SU-DHL-6 (cell line): ENCODE measurements around the gene LYPD3.

Experiments
- H2AFZ ChIP-seq: fragments of 200-600 bp; sonication (generic); 2 replicates; pipeline ENCODE4 v1.6.1; 2014; ENCODE audit warnings: low read depth, mild to moderate bottlenecking, moderate library complexity, mixed read lengths, antibody characterized with exemption, low read length; ENCODE audit not compliant: severe bottlenecking
- H3F3A ChIP-seq: fragments of 200-600 bp; shearing (Covaris generic); 2 replicates; pipeline ENCODE4 v1.6.0; 2016; ENCODE audit warnings: antibody characterized with exemption, mild to moderate bottlenecking; ENCODE audit not compliant: insufficient read depth
- H3K27ac ChIP-seq: fragments of 200-600 bp; sonication (generic); 2 replicates; pipeline ENCODE4 v1.5.1; 2016; ENCODE audit warnings: low read depth, mild to moderate bottlenecking, low read length, moderate library complexity, mixed read lengths
- H3K27me3 ChIP-seq: fragments of 200-600 bp; sonication (generic), shearing (Covaris generic); 2 replicates; pipeline ENCODE4 v1.6.0; 2014; ENCODE audit warnings: mild to moderate bottlenecking, low read length
- H3K36me3 ChIP-seq: fragments of 200-600 bp; sonication (generic); 2 replicates; pipeline ENCODE4 v1.6.1; 2014; ENCODE audit warnings: mild to moderate bottlenecking, low read length, mixed read lengths
- H3K4me2 ChIP-seq: fragments of 300-600, 200-600 bp; shearing (Covaris generic), sonication (generic); 2 replicates; pipeline ENCODE4 v1.6.0; 2014; ENCODE audit warnings: low read length, low read depth, mild to moderate bottlenecking; ENCODE audit not compliant: poor library complexity, severe bottlenecking
- H3K4me3 ChIP-seq: fragments of 200-600 bp; sonication (generic); 2 replicates; pipeline ENCODE4 v1.5.1; 2014; ENCODE audit warnings: antibody characterized with exemption, low read length, mild to moderate bottlenecking, mixed read lengths; ENCODE audit not compliant: insufficient read depth, poor library complexity, severe bottlenecking
- H3K79me2 ChIP-seq: fragments of 200-600 bp; sonication (generic); 2 replicates; pipeline ENCODE4 v1.6.1; 2014; ENCODE audit warnings: mild to moderate bottlenecking, low read length, moderate library complexity; ENCODE audit not compliant: insufficient read depth
- H3K9ac ChIP-seq: fragments of 200-600 bp; sonication (generic); 2 replicates; pipeline ENCODE4 v1.7.0; 2014; ENCODE audit warnings: mild to moderate bottlenecking, low read length
- H3K9me2 ChIP-seq: fragments of 200-600 bp; sonication (generic); replicated peaks from 2 replicates; pipeline ENCODE4 v1.6.1; 2014; ENCODE audit warnings: low read length; ENCODE audit not compliant: insufficient read depth
- H3K9me3 ChIP-seq: fragments of 200-600 bp; sonication (generic); 2 replicates; pipeline ENCODE4 v1.6.1; 2014; ENCODE audit warnings: low read length, mixed read lengths; ENCODE audit not compliant: insufficient read depth
- H4K20me1 ChIP-seq: fragments of 200-600 bp; sonication (generic); 2 replicates; pipeline ENCODE4 v1.6.1; 2014; ENCODE audit warnings: low read depth, mild to moderate bottlenecking, antibody characterized with exemption, low read length, moderate library complexity, mixed read lengths
- EZH2phosphoT487 ChIP-seq: fragments of 200-600 bp; sonication (generic), shearing (Covaris generic); conservative IDR thresholded peaks from 2 replicates; pipeline ENCODE4 v1.6.1; 2018; ENCODE audit warnings: mild to moderate bottlenecking, antibody characterized with exemption, low read length, moderate library complexity, mixed read lengths
- TF ChIP-seq, protein P1 (sequence below): fragments of 200-600 bp; sonication (generic); IDR thresholded peaks from one replicate; pipeline ENCODE4 v1.5.1; 2017; ENCODE audit warnings: antibody characterized with exemption, mild to moderate bottlenecking, low read length, moderate library complexity; ENCODE audit not compliant: insufficient read depth, poor library complexity, severe bottlenecking

LYPD3 gene

GRCh38 chr19:43454031-43454430, 11.4 kb downstream of the LYPD3 start:
- H2AFZ ChIP-seq: no peak overlapping the region
- H3K4me3 ChIP-seq: no peak overlapping the region
- H3K27me3 ChIP-seq: no peaks in the 10 kb centered on the region
- H3K9me3 ChIP-seq: no peaks in the 10 kb centered on the region
- H3K4me2 ChIP-seq: no peak overlapping the region
- H3K36me3 ChIP-seq: no peaks in the 10 kb centered on the region
- H4K20me1 ChIP-seq: no peaks in the 10 kb centered on the region
- no peak overlapping the region for H3K9ac ChIP-seq
- H3F3A ChIP-seq: no peaks in the 10 kb centered on the region
- no peaks in the 10 kb centered on the region for H3K79me2 ChIP-seq
- H3K27ac ChIP-seq: no peak overlapping the region
- H3K9me2 ChIP-seq: no peaks in the 10 kb centered on the region
- TF ChIP-seq, protein P1, sequence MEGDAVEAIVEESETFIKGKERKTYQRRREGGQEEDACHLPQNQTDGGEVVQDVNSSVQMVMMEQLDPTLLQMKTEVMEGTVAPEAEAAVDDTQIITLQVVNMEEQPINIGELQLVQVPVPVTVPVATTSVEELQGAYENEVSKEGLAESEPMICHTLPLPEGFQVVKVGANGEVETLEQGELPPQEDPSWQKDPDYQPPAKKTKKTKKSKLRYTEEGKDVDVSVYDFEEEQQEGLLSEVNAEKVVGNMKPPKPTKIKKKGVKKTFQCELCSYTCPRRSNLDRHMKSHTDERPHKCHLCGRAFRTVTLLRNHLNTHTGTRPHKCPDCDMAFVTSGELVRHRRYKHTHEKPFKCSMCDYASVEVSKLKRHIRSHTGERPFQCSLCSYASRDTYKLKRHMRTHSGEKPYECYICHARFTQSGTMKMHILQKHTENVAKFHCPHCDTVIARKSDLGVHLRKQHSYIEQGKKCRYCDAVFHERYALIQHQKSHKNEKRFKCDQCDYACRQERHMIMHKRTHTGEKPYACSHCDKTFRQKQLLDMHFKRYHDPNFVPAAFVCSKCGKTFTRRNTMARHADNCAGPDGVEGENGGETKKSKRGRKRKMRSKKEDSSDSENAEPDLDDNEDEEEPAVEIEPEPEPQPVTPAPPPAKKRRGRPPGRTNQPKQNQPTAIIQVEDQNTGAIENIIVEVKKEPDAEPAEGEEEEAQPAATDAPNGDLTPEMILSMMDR: no peak
- TF ChIP-seq EZH2phosphoT487: no peak

- no peak overlapping the region for H3K9ac ChIP-seq
- no peak overlapping the region for H3K27ac ChIP-seq
- H4K20me1 ChIP-seq: no peaks in the 10 kb centered on the region
- no peaks in the 10 kb centered on the region for H3K36me3 ChIP-seq
- no peaks in the 10 kb centered on the region for H3K27me3 ChIP-seq
- H3K4me3 ChIP-seq: no peak overlapping the region
- H3K79me2 ChIP-seq: no peaks in the 10 kb centered on the region
- no peak overlapping the region for H2AFZ ChIP-seq
- H3K9me2 ChIP-seq: no peaks in the 10 kb centered on the region
- no peaks in the 10 kb centered on the region for H3F3A ChIP-seq
- TF ChIP-seq, protein P1: no peak
- TF ChIP-seq EZH2phosphoT487: no peak
- no peaks in the 10 kb centered on the region for H3K9me3 ChIP-seq
- no peak overlapping the region for H3K4me2 ChIP-seq
These were observed 12.8 kb downstream of the LYPD3 start for GRCh38 chr19:43452582-43452981.

GRCh38 chr19:43450545-43450997, 14.8 kb downstream of the LYPD3 start:
- H3K4me3 ChIP-seq: no peak overlapping the region
- no peak overlapping the region for H3K4me2 ChIP-seq
- H3K79me2 ChIP-seq: no peaks in the 10 kb centered on the region
- H3K9me3 ChIP-seq: no peaks in the 10 kb centered on the region
- H3K36me3 ChIP-seq: no peaks in the 10 kb centered on the region
- no peak overlapping the region for H3K9ac ChIP-seq
- H3K27me3 ChIP-seq: no peaks in the 10 kb centered on the region
- no peak overlapping the region for H3K27ac ChIP-seq
- no peaks in the 10 kb centered on the region for H3K9me2 ChIP-seq
- H3F3A ChIP-seq: no peaks in the 10 kb centered on the region
- H2AFZ ChIP-seq: no peak overlapping the region
- H4K20me1 ChIP-seq: no peaks in the 10 kb centered on the region
- TF ChIP-seq, protein P1: no peak
- TF ChIP-seq EZH2phosphoT487: no peak
